Adrenal gland (tissue), 12 donors: Measurements from ENCODE around the gene DIP2A. TPM values are rescaled to one million over a fixed set of nuclear protein-coding genes. Genes with fewer than 3 reads are reported as not detected.

Source experiments
- DNase-seq, 7 donors: peaks; one replicate each; pipeline ENCODE4 v3.0.0-alpha.2; 2019 to 2020
- H3K27ac ChIP-seq, 5 donors: fragments of 200-600 bp; sonication (generic) in 4 of 5; 1 replicate in 3 of 5; 2 replicates in 2 of 5; pipeline versions ENCODE4 v1.5.1 to v1.8.0; 2016 to 2020; ENCODE audit warnings: mild to moderate bottlenecking in 1 of 5
- H3K27me3 ChIP-seq: fragments of 200-600 bp; 2 replicates; pipeline ENCODE4 v1.8.0; 2021
- H3K36me3 ChIP-seq, 2 donors: fragments of 200-600 bp; replicated peaks in 1 of 2; 1 replicate in 1 of 2; 2 replicates in 1 of 2; pipeline versions ENCODE4 v1.5.1 to v1.8.0; 2018 to 2022
- H3K4me1 ChIP-seq, 2 donors: fragments of 200-600 bp; replicated peaks in 1 of 2; 1 replicate in 1 of 2; 2 replicates in 1 of 2; pipeline versions ENCODE4 v1.5.1 to v1.8.0; 2018 to 2021
- H3K4me3 ChIP-seq, 4 donors: fragments of 200-600 bp; sonication (generic) in 3 of 4; one replicate each; pipeline ENCODE4 v1.5.1; 2016 to 2018
- H3K9me3 ChIP-seq, 3 donors: fragments of 200-600 bp; sonication (generic) in 1 of 3; replicated peaks in 1 of 3; 1 replicate in 2 of 3; 2 replicates in 1 of 3; pipeline versions ENCODE4 v1.5.1 to v1.8.0; 2016 to 2021
- POLR2A ChIP-seq, 2 donors: fragments of 450-650 bp; IDR thresholded peaks; one replicate each; pipeline ENCODE4 v1.6.1; 2017; ENCODE audit warnings: antibody characterized with exemption in 2 of 2, mild to moderate bottlenecking in 2 of 2, moderate library complexity in 1 of 2
- WGBS, 4 donors: extraction: QIAGEN DNeasy Blood & Tissue Kit in 2 of 4; methylation state at CpG; one replicate each; pipeline versions ENCODE4 v1.1.5 to v1.1.7; 2013 to 2017; 5-methylcytosine and 5-hydroxymethylcytosine counted together
- intact Hi-C, 2 donors: fragments of 100-400 bp; cut with DNase I; formaldehyde crosslinking; loops; one replicate each; pipeline versions ENCODE4 v1.14.1 to v1.15.0; 2022 to 2023
- polyA plus RNA-seq, 3 donors: library from polyadenylated mRNA; stranded (reverse); fragments of 200-250 nt in 2 of 3; fragments of 350-450 nt in 1 of 3; fragmentation: Illumina TruSeq in 1 of 3; extraction: RNeasy Lipid Tissue Mini Kit (QIAGEN cat#74804) in 1 of 3; gene quantifications; one replicate each; pipeline ENCODE4 v1.2.3, GENCODE V29; 2013 to 2014
- total RNA-seq, 9 donors: library from RNA; depleted of rRNA in 4 of 9; stranded (reverse); fragments of >200 nt in 4 of 9; fragments of 120-200 nt in 1 of 9; fragmentation: NEBNext Ultra II Directional in 1 of 9; extraction: Animal tissue kit (Norgen Biotek cat#: 25700) in 1 of 9; gene quantifications; one replicate each; pipeline versions ENCODE4 v1.1.0 to v1.2.4, GENCODE V29; 2013 to 2023
- TF ChIP-seq, protein P1 (sequence below), 6 experiments: fragments of 450-650 bp in 4 of 6; fragments of 200-600 bp in 2 of 6; sonication (generic) in 1 of 6; IDR thresholded peaks; 1 replicate in 5 of 6; 2 replicates in 1 of 6; pipeline versions ENCODE4 v1.5.1 to v1.8.0; 2016 to 2021; ENCODE audit warnings: antibody characterized with exemption in 6 of 6, mild to moderate bottlenecking in 2 of 6, moderate library complexity in 1 of 6
- donor health status: healthy with polysubstance abuse.
- donor health status: Bipolar disorder and iron deficiency.
- donor health status: DM: yes; HTN: yes; CAD: no.
- donor health status: DM: no; HTN: no; CAD: no.
- donor health status: DM: no; HTN: no; CAD: no.
- donor health status: DM: yes; HTN: yes; CAD: no.

DIP2A gene
- total and polyA plus RNA-seq, 12 donors = 22.0 to 61.7 (median 35.4) TPM

DNA sequence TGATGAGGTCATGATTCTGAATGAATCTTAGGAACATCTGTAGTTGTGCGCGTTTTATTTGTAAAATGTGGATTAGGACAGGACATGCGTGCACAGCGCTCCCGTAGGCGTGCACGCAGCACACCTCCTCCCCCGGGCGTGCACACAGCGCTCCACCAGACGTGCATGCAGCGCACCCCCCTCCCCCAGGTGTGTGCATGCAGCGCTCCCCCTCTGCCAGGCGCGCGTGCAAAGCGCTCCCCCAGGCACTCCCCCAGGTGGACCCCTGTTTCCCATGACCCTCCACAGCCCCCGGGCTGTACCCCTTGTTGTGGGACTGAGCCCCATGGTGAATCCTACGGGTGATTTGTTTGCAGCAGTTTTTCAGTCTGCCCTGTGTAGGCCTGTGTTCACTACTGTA is 84.6 kb downstream of the DIP2A start:
- TF ChIP-seq, protein P1, sequence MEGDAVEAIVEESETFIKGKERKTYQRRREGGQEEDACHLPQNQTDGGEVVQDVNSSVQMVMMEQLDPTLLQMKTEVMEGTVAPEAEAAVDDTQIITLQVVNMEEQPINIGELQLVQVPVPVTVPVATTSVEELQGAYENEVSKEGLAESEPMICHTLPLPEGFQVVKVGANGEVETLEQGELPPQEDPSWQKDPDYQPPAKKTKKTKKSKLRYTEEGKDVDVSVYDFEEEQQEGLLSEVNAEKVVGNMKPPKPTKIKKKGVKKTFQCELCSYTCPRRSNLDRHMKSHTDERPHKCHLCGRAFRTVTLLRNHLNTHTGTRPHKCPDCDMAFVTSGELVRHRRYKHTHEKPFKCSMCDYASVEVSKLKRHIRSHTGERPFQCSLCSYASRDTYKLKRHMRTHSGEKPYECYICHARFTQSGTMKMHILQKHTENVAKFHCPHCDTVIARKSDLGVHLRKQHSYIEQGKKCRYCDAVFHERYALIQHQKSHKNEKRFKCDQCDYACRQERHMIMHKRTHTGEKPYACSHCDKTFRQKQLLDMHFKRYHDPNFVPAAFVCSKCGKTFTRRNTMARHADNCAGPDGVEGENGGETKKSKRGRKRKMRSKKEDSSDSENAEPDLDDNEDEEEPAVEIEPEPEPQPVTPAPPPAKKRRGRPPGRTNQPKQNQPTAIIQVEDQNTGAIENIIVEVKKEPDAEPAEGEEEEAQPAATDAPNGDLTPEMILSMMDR (IDR thresholded peaks at IDR 0.05) = no peak
- no peak for TF ChIP-seq POLR2A (IDR thresholded peaks at IDR 0.05)
- intact Hi-C loops = no loop called here
- Histone ChIP-seq H3K4me3 (no peak overlapping the region), H3K9me3 (no peaks in the 10 kb centered on the region), H3K4me1 (no peaks in the 10 kb centered on the region), H3K27me3 (no peaks in the 10 kb centered on the region), H3K27ac (no peak overlapping the region), H3K36me3 (peaks cover 0 to 83% of the 10 kb centered on the region in 2 donors)
- no peak for DNase-seq
- 92 to 97% (median 94%) methylated on average over 13 to 19 of the region's 19 CpGs for WGBS, 4 donors

DNA sequence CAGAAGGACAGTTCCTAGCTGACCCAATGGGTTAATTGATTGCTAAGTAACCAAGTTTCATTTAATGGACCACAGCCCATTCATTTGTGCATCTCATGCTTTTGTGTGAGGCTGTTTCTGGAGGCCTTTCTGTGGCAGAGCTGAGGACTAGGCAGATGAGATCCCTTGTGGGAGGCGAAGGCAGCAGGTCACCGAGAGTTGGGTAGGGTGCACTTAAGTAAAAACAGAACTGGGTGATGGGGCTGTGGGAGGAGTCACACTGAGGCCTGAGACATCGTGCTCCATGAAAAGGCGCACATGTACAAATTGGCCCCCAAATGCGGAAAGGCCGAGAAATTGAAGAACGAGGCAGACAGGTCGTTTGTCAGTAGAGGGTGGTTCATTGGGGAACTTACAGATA is 85.3 kb downstream of the DIP2A start:
- Histone ChIP-seq H3K27ac (no peak overlapping the region), H3K27me3 (no peaks in the 10 kb centered on the region), H3K9me3 (no peaks in the 10 kb centered on the region), H3K4me3 (no peak overlapping the region), H3K36me3 (peaks cover 0 to 77% of the 10 kb centered on the region in 2 donors), H3K4me1 (no peaks in the 10 kb centered on the region)
- no peak for TF ChIP-seq POLR2A (IDR thresholded peaks at IDR 0.05)
- TF ChIP-seq, protein P1 (IDR thresholded peaks at IDR 0.05) = no peak
- DNase-seq = no peak
- intact Hi-C loops = no loop called here
- 88 to 96% (median 90%) methylated on average over 8 of the region's 8 CpGs for WGBS, 4 donors

DNA sequence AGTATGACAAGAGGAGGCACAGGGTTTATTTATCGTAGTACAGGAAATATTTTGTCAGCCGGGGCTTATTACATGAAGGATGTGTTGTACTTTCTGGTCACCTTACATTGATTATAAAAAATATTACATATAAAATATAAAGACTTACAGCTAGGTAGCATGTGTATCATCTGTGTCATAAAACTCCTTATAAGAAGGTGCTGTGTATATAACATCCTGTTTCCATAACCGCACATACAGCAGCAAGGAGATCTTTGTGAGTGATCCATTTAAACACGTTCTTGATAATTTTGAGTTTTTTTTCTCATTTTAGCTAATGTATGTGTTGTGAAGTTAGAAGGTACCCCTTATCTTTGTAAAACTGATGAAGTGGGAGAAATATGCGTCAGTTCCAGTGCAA is 86.1 kb downstream of the DIP2A start:
- no peak for DNase-seq
- peaks cover 0 to 75% of the 10 kb centered on the region in 2 donors for H3K36me3 ChIP-seq
- H3K9me3 ChIP-seq = no peaks in the 10 kb centered on the region
- H3K27ac ChIP-seq = no peak overlapping the region
- H3K27me3 ChIP-seq = no peaks in the 10 kb centered on the region
- intact Hi-C loops = no loop called here
- WGBS, 4 donors = 83 to 90% (median 87%) methylated on average over 5 of the region's 5 CpGs
- no peak overlapping the region for H3K4me3 ChIP-seq
- TF ChIP-seq, protein P1 (IDR thresholded peaks at IDR 0.05) = no peak
- TF ChIP-seq POLR2A (IDR thresholded peaks at IDR 0.05) = no peak
- no peaks in the 10 kb centered on the region for H3K4me1 ChIP-seq

DNA sequence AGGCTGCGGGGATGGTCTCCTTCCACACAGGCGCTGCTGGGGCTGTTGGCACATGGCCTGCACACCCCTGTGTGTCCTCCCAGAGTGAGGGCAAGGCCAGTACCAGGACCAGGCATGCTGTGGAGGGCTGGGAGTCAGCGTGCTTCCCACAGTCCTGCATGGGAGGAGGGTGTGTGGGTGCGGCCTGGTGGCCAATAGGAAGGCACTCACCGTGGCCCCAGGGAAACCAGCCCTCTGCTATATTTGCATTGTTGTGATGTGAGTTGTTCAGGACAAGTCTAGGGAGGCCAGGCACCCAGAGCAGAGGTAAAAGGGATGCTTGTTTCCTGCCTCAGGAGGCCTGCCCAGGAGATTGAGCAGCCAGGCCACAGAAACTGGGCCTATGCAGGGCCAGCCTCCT is 86.7 kb downstream of the DIP2A start:
- Histone ChIP-seq H3K36me3 (peaks cover 0 to 75% of the 10 kb centered on the region in 2 donors), H3K4me1 (no peaks in the 10 kb centered on the region), H3K27ac (no peak overlapping the region), H3K9me3 (no peaks in the 10 kb centered on the region), H3K4me3 (no peak overlapping the region), H3K27me3 (no peaks in the 10 kb centered on the region)
- WGBS, 4 donors = 92 to 97% (median 94%) methylated on average over 5 of the region's 5 CpGs; no CpG with 5 or more reads in 1 of the 4 donors
- TF ChIP-seq, protein P1 (IDR thresholded peaks at IDR 0.05) = no peak
- TF ChIP-seq POLR2A (IDR thresholded peaks at IDR 0.05) = no peak
- intact Hi-C loops = no loop called here
- DNase-seq = peak in 1 of 7 donors; percentile 36
